ENCODE measurements around the gene TGM2.

Gene TGM2

DNA sequence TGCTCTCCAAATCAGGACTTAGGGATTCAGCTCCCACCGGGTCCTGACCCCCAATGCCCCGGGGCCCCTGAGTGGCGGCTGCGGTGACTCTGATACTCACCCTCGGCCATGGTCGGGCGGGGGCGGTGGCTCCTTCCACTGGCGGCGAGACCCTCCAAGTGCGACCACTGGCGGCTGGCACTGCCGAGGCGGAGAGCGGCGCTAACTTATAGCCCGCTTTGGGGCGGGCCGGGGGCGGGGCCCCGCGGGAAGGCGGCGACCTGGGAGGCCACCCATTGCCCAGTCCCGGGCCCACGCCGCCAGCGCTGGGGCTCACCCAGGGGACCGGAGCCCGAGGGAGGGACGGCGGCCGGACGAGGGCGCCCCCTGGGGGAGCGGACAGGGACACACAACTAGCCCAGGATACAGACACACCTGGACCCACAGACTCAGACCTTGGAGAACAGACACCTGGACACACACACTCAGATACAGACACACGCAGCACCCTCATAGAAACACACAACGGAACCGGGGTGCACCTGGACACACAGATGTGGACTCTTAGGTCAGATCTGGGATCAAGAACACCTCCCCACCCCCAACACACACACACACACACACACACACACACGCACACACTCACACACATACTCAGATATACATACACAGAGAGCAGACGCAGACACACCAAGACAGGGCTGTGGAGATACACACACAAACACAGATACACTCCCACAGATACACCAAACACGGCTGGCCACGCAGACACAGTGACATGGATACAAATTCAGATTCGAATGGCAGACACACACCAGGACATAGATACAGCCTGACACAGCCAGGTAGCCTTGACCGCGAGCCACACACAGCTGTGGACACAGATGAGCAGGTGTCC lies at the start of gene TGM2:
TGM2 (minus strand) TSS at position 182 of the 877 bp plus-strand sequence; CDS start at position 110, 72 bp downstream.
- FAIRE-seq (peak; percentile 98), DNase-seq (ENCODE audit: insufficient read length, low spot score) (peak; percentile 92)

DNA sequence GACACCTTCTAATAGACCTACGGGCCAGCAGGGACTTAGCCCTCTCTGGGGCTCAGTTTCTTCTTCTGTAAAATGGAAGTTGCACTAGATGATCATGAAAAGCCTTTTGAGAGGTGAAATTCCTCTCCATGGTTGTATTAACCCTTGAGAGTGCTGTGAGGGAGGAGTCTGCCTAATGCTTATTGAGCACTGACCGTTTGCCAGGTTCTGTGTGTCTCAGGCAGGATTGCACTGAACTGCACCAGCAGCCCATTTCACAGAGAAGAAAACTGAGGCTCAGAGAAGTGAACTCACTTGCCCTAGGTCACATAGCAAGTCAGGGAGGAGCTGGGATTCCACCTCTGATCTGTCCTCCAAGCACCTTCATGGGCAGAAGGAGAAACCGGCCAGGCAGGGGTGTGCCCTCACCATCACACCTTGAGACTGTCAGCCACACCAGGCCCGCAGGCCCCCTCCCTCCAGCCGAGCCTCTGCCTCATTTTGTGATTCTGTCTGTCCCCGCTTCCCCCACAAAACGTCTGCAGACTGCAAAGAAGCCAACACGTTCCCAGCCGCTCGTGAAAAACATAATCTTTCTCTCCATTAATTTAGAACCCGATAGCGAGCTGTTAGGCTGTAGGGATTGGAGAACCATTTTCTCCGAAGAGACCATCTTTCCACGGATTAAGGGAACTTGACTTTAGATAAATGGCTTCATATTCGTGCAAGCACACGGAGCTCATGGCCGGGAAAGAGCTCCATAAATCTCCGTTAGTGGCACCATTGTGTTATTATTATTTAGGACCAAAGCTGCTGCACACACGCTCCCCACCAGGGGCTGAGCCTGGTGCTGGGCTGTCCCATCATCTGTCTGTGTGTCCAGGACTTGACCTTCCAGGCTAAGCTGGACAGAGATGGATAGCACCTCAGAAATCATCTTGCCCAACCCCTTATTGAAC lies 49.5 kb upstream of the TGM2 start:
- no peak for DNase-seq (ENCODE audit: insufficient read length, low spot score)
- peak; percentile 38 for FAIRE-seq

DNA sequence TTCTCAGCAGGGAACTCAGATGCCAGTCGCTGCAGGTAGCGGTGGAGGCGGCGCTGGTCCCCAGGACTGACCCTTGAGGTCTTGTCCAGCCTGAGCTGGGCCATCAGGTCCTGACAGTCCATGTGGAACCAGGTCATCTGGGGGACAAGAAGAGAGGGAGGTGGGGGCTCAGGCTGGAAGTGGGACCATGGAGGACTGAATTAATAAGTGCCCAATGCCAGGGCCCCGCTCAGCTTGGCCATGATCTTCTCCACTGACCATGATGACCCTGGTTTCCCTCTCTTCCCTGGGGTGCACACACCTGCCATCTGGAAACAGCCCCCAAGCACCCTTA lies 48.5 kb upstream of the TGM2 start:
- DNase-seq (ENCODE audit: insufficient read length, low spot score) (no peak), FAIRE-seq (no peak)

DNA sequence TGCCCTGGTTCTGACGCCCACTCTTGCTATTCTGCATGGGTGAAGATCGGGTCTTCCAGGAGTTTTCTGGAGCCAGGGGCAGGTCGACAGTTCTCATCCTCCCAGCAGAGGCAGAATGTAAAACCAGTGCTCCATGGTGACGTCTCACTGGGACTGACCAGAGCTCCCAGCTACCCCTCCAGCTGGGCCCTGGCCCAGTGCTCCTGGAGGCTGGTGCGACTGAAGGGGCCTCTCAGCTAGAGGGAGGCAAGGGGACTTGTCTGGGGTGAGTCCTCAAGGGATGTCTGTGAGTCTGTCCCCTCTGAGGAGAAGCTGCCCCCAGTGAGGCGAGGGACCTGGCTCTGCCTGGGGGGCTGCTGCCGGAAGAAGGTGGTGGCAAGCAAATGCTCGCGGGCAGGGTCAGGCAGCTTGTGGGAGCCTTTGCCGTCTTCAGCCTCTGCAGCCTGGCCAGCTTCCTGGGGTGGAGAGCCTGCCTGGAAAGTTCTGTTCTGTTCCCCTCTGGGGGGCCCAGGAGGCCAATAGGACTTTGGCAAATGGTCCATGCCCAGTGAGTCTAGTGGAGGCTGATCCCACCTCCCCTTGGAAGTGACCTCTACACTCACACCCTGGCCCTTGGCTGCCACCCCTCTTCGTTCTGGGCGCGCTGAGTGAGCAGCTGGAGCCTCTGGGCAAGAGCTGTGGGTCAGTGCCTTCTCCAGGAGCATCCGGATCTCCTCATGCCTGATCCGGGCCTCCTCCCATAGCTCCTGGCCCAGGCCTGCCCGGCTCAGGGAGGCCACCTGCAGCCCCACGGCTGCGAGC lies 47.9 kb upstream of the TGM2 start:
- DNase-seq (ENCODE audit: insufficient read length, low spot score) (no peak), FAIRE-seq (peak; percentile 80)

DNA sequence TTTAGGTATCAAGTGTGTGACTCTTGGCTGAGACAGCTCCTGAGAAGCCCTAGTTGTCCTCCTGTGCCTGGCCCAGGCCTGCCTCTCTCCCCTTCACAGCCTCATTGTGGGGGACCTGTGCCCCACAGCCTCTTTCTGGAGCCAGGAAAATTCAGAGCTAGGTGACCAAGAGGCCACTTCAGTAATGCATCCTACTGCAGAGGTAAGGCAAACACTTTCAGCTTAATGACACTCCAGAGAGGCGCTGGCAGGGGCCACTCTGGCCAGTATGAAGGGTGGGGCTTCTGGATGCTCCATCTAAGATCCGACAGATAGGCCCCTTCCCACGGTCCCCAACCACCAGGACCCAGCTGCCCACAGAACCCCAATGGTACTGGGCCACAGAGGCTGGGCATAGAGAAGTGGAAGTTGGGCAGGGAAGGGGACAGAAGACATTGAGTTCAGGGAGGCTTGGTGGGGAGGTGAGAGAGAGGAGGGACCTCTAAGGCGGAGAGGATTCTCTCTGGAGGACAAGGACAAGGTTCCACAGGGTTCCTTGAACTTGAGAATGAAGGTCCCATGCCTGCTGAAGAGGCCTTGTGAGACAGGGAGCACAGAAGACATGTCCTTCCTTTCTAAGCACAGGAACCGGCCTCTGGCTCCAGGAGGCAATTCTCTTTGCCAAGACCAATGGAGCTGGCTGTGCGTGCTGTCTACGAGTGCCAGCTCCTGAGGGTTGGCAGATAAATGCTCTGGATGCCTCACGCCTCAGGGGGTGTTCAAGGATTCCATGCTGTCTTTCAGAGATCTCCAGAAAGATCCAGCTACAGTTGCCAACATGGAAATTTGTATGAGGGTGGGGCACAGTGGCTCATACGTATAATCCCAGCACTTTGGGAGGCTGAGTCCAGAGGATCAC lies 46.4 kb upstream of the TGM2 start:
- no peak for DNase-seq (ENCODE audit: insufficient read length, low spot score)
- peak; percentile 69 for FAIRE-seq

DNA sequence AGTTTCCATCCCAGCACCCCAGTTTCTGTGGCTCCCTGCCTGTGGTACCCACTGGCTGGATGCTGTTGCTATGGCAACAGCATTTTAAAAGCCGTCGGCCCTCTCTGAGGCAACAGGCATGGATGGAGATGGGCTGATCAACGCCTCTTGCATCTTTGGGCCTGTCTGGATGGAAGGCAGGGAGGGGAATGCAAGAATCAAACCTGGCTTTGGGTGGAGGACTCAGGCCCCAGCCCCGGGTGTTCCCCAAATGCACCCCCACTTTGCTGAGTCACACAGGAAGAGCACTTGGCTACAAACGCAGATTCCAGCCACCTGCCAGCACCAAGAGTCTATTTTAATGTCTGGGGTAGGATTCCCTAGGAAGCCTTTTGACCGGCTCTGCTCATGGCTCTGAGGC lies 45.7 kb upstream of the TGM2 start:
- FAIRE-seq: no peak
- no peak for DNase-seq (ENCODE audit: insufficient read length, low spot score)

DNA sequence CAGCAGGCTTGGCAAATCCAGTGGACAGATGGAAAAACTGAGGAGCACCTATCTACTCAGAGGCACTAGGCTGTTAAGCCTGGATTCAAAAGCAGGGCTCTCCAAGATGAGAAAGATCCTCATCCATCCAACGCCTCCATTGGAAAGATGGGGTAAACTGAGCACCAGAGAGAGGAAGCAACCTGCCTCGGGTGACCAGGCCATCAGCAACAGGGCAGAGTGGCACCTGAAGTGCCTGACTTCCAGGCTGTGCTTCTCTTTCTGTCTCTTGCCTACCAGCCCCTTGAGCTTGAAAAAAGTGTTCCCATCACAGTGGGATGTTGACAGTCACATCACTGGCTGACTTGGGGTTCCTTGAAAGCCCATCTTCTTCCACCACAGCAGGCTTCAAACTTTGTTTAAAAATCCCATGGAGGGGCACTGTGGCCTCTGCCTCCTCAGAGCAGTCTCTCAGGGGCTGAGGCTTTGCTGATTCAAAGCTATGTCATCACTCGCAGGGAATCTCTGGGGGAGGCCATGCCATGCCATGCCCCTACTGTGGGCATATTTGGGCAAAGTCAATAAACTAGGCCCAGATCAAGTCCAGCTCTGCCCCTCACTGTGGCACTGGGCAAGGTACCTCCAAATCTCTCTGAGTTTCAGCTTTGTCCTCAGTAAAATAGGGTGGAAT lies 44.8 kb upstream of the TGM2 start:
- peak; percentile 78 for FAIRE-seq
- DNase-seq (ENCODE audit: insufficient read length, low spot score): no peak

DNA sequence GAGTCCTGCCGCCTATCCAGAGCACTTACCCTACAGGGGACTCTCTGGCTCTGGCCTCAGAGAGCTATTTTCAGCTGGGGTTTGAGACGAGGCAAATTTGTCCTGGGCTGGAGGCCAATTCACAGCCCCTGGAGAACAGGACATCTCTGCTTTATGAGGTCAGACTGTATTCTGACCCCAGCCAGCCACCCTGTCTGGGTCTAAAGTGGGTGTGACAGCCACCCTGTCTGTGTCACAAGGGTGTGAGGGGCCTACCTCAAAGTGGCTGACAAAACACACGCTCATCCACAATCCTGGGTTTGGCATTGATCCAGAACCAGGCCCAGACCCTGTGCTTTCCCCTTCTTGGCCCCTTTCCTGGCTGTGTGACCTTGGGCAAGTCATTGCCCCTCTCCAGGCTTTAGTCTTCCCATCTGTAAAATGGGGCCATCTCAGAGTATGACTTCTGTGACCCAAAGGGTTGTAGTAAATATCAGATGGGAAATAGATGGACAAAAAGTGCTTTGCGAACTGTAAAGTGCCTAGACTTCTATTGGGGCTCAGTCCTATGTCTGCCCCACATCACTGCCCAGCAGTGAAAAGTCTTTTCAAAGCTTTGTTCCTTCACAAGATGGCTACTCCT lies 44.1 kb upstream of the TGM2 start:
- DNase-seq (ENCODE audit: insufficient read length, low spot score) (no peak), FAIRE-seq (peak; percentile 31)

DNA sequence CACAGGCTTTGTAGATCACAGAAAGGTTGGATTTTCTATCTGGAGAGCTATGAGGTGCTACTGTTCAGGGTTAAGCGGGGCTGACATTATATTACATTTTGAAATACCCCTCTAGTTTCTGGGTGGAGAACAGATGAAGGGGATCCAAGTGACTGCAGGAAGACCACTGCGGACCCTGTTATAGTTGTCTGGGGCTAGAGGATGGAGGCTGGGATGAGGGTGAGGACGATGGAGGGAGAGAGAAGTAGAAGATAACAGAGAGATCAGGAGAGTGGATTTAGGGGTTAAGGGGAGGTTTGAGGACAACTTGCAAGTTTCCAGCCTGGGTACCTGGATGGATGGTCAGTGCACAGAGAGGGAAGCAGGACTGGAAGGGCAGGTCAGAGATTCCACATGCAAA lies 43.5 kb upstream of the TGM2 start:
- FAIRE-seq (no peak), DNase-seq (ENCODE audit: insufficient read length, low spot score) (no peak)

DNA sequence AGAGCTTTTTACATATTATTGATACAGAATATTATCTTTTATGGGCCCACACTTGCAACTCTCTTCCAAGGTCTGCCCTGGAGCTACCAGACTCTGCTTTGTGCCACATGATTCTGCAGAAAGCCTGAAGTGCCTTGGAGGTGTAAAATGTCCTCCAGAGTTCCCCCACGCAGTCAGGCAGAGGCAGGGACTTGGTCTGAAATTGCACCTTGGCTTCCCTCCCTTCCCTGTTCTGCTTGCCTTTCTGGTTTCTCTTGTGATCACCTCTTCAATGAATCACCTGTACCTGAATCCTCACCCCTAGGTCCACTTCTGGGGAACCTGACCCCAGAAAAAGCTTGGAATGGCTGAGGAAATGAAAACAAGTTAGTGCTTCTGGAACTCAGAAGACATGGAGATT lies 43.0 kb upstream of the TGM2 start:
- no peak for FAIRE-seq
- DNase-seq (ENCODE audit: insufficient read length, low spot score): no peak

DNA sequence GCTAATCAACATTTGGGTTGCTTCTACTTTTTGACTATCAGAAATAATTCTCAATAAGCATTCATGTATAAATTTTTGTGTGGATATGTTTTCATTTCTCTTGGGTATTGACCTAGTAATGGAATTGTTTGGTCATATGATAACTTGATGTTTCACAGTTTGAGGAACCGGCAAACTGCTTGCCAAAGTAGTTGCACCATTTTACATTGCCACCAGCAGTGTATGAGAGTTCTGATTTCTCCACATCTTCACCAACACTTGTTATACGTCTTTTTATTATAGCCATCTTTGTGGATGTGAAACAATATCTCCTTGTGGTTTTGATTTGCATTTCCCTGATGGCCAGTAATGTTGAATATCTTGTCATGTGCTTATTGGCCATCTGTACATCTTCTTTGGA lies 42.6 kb upstream of the TGM2 start:
- DNase-seq (ENCODE audit: insufficient read length, low spot score): no peak
- FAIRE-seq: no peak

DNA sequence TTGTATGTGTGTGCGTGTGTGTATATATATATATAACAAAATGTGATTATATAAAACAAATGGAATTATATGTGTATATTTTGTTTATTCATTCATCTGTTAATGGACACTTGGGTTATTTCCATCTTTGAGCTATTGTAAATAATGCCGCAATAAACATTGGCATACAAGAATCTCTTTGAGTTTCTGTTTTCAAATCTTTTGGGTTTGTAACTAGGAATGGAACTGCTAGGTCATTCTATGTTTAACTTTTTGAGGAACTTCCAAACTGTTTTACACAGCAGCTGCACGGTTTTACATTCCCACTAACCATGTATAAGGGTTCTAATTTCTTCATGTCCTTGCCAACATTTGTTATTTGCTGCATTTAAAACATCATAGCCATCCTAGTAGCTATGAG lies 39.9 kb upstream of the TGM2 start:
- FAIRE-seq (no peak), DNase-seq (ENCODE audit: insufficient read length, low spot score) (no peak)

DNA sequence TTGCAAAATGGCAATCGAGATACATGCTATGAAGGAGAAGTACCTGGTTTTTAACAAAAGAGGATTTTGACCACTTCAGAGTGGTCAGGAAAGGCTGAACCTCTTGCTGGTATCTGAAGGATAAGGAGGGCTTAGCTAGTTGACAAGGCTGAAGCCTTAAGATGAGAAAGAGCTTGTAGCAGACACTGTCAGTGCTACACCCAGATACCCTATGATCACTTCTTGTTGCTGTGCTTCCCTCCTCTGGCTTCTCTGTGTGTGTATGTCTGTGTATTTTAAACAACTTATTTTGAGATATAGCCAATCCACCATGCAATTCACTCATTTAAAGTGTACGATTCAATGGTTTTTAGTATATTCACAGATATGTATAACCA lies 38.9 kb upstream of the TGM2 start:
- peak; percentile 74 for FAIRE-seq
- no peak for DNase-seq (ENCODE audit: insufficient read length, low spot score)

DNA sequence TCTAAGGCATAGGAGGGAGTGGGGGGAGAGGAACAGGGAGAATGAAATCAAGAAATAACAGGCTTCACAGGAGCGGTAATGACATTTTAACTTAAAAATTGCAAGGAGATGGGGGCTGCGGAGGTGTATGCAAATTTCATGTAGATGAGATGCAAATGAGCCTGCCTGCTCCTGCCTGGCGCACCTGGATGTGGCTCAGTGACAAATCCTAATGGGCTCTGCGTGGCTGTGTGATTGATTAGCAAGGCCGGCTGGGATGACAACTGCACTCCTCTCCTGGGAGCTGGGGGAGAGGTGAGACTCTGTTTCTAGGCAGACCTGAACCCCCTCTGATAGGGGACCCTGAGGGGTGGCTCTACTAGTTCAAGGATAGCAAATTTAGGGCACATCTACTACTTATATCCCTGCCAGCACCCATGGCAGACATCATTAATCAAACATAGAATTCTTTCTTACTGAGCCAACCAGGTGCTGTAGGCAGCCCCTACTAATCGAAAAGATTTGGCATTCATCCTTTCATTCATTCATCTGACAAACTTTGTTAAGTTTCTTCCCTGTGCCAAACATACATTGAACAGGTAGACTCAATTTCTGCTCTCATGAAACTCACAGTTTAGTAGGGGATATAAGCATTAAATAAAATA lies 38.4 kb upstream of the TGM2 start:
- FAIRE-seq: peak; percentile 60
- no peak for DNase-seq (ENCODE audit: insufficient read length, low spot score)

DNA sequence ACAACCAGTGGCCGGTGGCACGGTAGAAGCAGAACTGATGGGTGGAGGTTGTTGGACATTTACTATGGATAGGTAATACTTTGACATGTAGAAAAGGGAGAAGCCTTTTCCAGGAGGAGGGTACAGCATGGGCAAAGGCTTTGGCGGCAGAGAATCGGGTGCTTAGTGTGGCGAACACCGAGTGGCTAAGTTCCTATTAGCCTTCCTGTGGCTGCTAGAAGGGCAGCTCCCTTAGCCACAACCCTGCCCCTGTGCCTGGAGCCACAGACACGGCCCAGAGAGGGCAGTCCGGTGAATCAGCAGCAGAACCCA lies 37.9 kb upstream of the TGM2 start:
- DNase-seq (ENCODE audit: insufficient read length, low spot score): no peak
- FAIRE-seq: peak; percentile 82

DNA sequence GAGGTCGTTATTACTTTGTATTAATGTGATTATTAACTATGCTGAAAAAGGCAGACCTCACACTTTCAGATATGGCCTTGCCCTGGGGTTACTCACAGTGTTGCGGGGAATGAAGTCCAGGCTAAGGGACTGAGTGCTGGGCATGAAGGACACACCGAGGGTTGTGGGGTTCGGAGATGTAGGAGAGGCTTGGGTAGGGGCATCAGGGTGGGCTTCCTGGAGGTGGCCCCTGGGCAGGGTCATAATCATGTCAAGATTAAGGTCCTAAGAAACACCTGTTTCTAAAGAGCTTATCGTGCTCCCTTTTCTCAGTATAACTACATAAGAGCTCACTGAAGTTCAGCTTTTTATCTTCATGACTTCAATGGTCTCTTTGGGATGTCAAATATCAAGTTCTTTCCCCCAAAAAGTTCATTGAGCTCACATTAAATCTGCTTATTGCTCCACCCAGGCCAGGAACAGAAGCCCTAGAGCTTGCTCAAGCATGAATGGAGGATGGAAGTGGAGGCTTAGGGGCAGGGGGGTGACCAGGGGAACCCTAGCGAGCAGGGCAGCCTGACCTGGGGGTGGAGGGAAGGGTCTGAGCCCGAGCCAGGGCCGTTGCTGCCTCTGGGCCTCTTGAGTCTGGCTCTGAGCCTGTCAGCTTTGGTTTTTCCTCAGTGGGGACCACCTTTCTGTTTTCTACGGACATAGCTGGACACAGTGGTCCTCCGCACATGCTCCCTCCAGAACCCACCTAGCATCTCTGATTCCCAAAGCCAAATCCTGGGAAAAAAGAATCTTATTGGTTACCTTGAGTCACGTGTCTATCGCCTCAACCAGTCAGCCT lies 37.3 kb upstream of the TGM2 start:
- DNase-seq (ENCODE audit: insufficient read length, low spot score) (no peak), FAIRE-seq (peak; percentile 26)

DNA sequence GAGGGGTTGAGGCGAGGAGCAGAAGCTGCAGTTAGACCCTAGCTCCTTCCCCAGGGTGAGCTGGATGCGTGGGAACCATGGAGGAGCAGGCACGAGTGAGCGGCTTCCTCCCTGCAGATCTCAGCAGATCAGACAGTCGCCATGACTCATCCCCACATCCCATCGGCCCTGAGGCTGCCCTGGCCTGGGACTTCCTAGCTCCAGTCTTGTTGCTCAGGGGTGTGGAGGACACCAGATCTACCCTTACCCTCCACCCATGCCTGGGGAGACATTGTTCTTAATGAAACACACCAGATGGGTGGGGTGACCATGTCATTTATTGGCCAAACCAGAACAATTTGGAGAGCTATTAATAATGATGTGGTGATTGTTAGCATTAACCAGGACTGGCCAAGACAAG lies 36.3 kb upstream of the TGM2 start:
- FAIRE-seq (peak; percentile 99), DNase-seq (ENCODE audit: insufficient read length, low spot score) (peak; percentile 90)

DNA sequence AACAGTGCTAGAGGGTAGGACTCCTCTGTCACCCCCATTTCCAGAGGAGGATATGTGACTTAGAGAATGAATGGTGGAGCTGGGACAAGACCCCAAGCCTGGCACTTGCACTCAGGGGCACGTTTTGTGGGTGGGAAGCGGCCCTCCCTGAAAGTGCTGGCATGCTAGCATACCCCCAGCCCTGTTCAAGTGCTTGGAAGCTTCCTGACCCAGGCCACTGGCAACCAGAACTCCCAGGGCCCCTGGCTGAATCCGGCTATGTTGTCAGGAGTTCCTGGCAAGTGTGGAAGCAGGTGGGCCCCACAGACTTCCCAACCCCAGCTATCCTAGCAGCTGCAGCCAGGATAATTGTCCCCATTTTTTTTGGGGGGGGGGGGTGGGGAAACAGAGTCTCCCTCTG lies 35.6 kb upstream of the TGM2 start:
- DNase-seq (ENCODE audit: insufficient read length, low spot score): no peak
- FAIRE-seq: no peak
